GM18907 (cell line): Measurements from ENCODE around the gene TAF8.

Experiments
- ATAC-seq: cut with Tn5 transposase; IDR thresholded peaks from one replicate; pipeline ENCODE4 v1.9.1; 2021; ENCODE audit warnings: mild to moderate bottlenecking, moderate library complexity; ENCODE audit not compliant: unreplicated experiment

Gene TAF8

DNA sequence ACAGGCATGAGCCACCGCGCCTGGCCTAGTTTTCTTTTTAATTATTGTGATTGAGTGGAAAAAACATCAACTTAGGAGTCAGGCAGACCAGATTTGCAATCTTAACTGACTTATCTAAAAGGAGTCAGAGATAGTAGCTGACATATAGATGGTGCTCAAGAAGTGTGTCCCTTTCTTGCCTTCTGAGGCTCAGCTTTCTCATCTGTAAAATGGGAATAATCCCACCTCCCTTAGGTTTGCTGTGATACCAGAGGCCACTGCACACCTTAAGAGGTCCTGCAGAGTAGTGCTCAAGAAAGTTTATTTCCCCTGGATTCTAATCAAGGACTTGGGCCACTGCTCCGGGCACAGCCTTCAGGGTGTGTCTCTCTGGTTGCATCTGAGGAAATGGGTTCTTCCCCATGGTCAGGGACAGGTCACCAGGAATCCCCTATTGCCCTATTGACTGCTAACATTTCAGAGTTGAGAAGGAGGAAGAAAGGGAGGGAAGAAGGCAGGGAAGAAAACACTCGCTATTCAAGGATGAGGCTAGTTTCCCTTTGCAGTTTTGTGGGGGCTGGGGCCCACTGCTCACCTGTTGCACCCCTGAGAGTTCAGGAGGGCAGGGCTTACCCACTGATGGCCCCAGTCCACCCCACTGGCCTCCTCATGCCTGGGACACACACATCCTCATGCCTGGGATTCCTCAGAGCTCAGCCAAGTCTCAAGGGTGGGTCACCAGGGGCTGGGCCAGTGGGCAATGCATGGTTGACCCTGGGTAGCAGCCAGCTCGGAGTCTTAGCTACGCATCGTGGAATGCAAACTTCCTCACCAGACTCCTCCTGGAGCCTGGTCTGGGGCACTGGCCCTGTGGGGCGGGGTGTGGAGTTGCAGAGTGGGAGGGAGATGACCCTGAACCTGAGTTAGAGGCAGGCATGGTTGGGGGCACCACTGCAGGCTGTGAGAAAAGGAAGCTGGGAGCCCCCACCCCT is 70.9 kb downstream of the TAF8 start:
- no peak for ATAC-seq

DNA sequence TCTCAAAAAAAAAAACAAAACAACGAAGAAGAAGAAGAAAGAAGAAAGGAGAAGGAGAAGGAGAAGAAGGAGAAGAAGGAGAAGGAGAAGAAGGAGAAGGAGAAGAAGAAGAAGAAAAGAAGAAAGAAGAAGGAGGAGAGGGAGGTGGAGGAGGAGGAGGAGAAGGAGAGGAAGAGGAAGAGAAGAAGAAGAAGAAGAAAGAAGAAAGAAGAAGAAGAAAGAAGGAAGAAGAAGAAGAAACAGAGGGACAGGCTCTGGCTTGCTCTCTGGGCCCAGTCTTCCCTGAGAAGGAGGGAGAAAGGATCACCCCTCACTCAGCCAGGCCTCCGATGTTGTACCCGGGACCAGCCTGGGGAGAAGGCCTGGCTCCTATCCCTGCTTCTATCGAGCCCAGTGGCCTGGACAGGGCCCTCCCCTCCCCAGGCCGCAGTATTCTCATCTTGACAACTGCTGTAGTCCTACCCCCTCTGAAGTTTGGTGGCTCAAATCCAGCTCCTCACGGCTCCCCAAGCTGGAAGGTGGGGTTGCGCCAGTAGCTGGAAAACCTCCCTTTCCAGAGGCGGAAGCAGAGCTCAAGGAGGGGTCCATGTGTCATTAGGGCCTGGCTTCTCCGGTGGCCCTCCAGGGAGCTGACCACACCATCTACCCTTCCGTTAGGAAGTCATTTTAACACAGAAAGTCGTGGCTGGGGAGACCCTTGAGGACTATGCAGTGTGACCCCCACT is 73.2 kb downstream of the TAF8 start:
- no peak for ATAC-seq

DNA sequence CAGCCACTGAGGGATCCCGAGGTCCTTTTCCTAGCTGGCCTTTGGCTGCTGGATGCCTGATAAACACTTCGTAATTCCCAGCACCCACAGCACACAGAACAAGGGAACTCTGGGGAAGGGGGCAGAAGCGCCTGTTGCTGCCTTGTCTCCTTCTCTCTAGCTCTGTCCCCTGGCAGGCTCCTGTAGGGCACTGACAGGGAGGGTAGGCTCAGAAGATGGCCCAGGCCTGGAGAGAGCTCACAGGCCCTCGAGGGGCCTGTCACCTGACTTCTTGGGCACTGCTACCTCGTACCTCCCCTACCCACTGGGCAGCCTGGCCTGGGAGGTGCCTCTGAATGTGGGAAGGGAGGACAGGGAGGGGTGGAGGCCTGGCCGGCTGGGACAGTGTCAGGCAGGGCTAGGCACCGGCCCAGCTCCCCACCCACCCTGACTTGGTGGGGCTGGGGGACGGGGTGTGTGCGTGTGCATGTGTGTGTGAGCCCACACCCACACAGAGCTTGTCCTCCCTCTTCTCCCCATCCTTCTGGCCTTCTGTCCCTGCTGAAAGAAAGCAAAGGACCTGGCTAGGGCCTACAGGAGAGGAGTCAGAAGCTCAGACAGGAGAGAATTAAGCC is 74.0 kb downstream of the TAF8 start:
- no peak for ATAC-seq

DNA sequence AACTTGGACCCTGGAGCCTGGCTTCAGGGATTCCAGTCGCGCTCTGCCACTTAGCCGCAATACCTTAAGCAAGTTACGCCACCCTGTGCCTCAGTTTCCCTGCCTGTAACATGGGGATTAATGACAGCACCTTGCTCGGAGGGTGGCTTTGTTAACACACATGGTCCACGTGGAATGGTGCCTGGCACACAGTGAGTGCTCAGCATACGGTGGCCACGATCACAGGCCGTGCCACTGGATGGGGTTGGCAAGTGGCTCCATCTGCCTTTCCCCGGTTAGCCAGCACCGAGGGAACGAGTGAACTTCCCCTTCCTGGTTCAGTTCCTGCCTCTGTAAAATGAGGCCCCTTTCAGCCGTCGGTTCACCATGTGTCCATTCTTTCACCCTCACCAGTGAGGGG is 74.9 kb downstream of the TAF8 start:
- no peak for ATAC-seq

DNA sequence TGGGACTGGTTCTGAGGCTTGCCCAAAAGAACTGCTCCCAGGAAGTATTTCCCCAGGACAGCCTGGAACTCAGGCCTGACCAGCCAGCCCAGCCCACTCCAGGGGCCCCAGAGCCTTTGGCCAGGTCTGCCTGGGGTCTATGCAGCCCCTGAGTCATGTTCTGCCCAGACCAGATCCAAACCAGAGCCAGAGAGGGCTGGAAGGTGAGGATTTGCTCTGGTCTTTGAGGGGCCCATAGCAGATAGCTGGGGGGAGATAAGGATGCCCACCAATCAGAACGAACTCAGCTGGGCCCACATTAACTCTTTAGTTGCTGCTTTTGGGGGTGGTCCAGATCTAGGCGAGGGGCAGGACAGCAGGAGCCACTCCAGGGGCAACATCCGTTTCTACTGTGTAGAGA is 75.3 kb downstream of the TAF8 start:
- no peak for ATAC-seq

DNA sequence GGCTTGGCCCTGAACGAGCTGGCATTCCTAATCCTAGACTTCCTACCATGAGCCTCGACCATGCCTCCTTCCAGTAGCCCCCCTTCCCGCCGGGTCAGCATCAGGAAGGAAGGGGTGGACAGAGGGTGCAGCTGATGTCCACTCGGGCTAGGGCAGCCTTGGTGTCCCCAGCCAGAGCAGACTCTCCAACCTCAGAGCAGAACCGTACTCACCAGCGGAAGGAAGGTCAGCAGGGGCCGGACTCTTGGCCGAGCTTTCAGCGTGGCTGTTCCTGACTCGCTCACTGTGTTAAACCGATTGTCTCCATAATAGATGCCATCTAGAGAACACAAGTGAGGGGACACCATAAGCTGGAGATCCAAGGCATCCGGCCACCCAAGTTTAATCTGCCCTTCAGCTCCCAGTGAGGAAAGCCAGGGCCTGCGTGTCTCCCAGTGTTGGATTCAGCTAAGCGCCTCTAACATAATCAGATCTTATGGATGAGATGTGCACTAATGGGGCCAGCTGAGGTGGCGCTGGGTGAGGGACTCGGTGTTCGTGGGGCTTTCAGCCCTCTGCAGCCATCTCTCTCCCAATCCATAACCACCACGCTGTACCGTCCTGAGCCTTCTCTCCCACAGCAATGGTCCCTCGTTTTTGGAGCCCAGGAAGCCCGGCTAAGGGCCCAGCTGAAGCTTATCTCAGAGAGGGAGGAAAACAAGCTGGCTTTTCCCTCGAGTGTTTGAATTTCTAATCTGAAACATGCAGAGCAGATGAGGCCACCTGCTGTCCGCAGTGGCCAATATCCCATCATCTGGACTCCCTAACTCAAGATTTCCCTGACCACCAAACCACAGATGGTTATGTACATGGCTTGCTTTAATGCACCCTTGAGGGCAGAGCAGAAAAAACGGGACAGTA is 78.4 kb downstream of the TAF8 start:
- ATAC-seq = no peak

DNA sequence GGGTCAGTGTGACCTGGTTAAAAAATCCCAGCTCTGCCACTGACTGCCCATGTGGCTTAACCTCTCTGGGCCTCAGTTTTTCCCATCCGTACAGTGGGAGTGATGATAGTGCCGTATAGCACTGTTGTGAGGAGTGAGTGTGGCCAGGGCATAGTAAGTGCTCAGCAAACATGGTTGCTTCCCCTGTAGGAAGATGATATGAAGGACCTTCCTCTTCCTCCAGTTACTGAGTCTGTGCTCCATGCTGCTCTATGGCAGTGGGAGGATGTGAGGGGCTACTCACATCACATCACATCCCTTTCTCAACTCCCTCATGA is 79.0 kb downstream of the TAF8 start:
- ATAC-seq = no peak

DNA sequence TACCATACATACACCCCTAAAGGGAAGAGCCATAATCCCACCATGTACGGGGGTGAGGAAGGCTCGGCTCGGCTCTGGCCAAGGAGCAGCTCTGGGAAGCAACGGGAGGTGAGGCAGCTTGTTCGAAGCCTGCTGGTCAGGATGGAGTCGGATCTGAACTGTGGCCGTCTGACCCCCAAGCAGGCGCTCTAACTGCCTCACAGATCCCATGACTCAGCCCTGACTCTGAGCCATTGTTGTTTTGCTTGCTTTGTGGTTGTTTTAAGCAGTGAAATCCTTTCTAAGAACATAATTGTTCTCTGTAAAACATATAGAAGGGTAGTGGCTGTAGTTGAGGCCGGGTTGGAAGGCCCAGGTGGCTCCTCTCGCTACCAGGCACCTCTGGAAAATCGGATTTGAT is 81.2 kb downstream of the TAF8 start:
- no peak for ATAC-seq

DNA sequence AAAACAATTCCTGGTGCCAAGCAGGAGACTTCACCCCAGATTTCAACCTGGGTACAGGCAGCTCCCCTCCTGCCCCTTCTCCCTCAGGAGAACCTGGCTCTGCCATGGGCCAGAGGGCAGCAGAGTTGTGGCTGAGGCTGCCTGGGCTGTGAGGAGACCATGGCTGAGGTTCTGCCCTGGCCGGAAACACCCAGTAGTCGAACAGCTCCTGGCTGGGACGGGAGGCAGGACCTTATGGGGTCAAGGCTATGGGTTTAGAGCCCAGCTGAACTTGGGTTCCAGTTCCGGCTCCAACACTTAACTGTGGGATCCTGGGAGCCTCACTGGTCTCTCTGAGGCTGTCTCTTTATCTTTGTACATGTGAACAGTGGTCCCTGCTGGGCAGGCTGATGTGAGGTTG is 83.6 kb downstream of the TAF8 start:
- no peak for ATAC-seq

DNA sequence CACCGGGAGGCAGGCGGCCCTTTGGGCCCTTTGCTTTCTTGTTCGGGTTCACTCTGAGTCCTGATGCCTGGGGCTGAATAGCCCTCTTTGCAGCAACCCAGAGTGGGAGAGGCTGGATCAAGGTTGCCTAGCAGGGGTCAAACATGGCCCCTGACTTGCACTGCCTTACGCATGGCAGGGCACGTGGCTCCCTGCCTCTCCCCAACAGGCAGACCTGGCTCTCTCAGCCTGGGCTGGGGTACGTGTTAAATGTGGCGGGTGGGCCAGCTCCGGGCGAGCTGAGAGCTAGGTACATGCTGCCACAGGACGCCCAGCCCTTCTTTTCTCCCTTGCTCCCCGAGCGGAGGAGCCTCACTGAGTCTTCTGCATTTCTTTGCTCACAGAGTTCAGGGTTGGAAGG is 84.8 kb downstream of the TAF8 start:
- ATAC-seq = no peak

DNA sequence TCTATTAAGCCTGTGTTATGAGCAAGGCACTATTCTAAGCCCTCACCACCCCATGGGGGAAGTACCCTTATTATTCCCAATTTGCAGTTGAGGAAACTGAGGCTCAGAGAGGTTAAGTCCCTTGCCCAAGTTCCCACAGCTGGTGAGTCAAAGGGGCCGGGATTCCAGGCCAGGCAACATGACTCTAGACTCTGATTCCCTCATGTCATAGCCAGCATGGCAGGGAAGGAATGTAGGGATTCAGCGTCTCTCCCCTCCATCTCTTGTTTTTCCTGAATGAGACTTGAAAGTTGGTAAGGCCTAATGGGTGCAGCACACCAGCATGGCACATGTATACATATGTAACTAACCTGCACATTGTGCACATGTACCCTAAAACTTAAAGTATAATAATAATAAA is 85.4 kb downstream of the TAF8 start:
- ATAC-seq = no peak

DNA sequence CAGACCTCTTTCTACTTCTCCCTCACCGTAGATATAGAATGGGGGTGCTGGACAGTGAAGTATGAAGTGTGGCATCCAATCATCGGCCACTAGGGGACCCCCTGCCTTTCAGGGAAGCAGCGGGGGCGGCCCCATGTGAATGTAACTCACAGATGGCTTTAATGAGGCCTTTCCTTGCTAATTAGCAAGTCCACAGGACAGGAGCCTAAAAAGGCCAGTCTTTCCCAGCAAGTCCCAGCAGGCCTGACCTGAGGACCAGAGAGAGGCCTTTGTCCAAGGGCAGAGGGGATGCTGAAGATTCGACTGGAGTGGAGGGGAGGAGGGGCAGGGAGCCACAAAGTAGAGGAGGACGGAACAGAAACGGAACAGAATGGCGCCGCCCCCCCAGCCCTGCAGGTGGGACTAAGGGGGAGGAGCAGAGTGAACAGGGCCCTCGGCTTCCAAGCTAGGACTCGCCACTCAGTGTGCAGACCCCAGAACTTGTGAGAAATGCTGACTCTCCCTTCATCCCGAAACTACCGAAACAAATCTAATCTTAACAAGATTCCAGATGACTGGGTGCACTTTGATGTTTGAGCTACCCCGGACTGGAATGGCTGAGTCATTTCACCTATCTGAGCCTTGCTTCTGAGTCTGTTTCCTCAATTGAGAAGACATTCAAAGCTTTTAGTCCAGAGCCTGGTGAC is 86.3 kb downstream of the TAF8 start:
- ATAC-seq = no peak
